Activated T-helper 1 cell treated with anti-CD3 and anti-CD28 coated beads, Interleukin-12 subunit alpha, Interleukin-12 subunit beta, Interleukin-2, Interleukin-4 antibody, amounts not matched to agents 30 ng/mL and 10 ng/mL and 1 ng/mL, durations not matched to agents 14 hours and 24 hours and 36 hours (primary cell): ENCODE data around the gene ABCC6. TPM values are rescaled to one million over a fixed set of nuclear protein-coding genes. Genes with fewer than 3 reads are reported as not detected.
"Not testable (repeated sequence)": the region's sequence is repeated elsewhere in the genome, so short reads cannot be mapped to it uniquely, and the experiment has no call there.

Experiments
- DNase-seq: peaks from one replicate; pipeline ENCODE4 v3.0.0; 2021; ENCODE audit warnings: low spot score
- H3K27ac Mint-ChIP-seq: one replicate; pipeline ENCODE4 v1.8.0; 2021; ENCODE audit warnings: mild to moderate bottlenecking, mixed read lengths
- H3K27me3 Mint-ChIP-seq: one replicate; pipeline ENCODE4 v1.8.0; 2022; ENCODE audit warnings: mild to moderate bottlenecking, moderate library complexity, mixed read lengths; ENCODE audit not compliant: insufficient read depth
- H3K36me3 Mint-ChIP-seq: one replicate; pipeline ENCODE4 v1.8.0; 2021; ENCODE audit warnings: low read depth, mixed read lengths
- H3K4me1 Mint-ChIP-seq: one replicate; pipeline ENCODE4 v1.8.0; 2021; ENCODE audit warnings: low read depth, mixed read lengths
- H3K4me3 Mint-ChIP-seq: one replicate; pipeline ENCODE4 v1.8.0; 2021; ENCODE audit warnings: mild to moderate bottlenecking, moderate library complexity, mixed read lengths
- H3K9me3 Mint-ChIP-seq: one replicate; pipeline ENCODE4 v1.8.0; 2021; ENCODE audit warnings: mixed read lengths
- intact Hi-C: fragments of 100-400 bp; cut with micrococcal nuclease; formaldehyde crosslinking; loops from one replicate; pipeline ENCODE4 v1.15.1; 2024
- total RNA-seq: library from RNA; stranded (reverse); gene quantifications from 2 replicates; pipeline ENCODE4 v1.2.3, GENCODE V29; 2022

Gene ABCC6
- total RNA-seq, 1 donor from 2014 or later: not detected

- DNase-seq, H3K4me3 Mint-ChIP-seq, intact Hi-C loops, H3K27ac Mint-ChIP-seq, H3K9me3 Mint-ChIP-seq, H3K4me1 Mint-ChIP-seq, H3K27me3 Mint-ChIP-seq, H3K36me3 Mint-ChIP-seq: not testable (repeated sequence)
Observed at GRCh38 chr16:16213863-16214293, 9.4 kb downstream of the ABCC6 start.

DNA sequence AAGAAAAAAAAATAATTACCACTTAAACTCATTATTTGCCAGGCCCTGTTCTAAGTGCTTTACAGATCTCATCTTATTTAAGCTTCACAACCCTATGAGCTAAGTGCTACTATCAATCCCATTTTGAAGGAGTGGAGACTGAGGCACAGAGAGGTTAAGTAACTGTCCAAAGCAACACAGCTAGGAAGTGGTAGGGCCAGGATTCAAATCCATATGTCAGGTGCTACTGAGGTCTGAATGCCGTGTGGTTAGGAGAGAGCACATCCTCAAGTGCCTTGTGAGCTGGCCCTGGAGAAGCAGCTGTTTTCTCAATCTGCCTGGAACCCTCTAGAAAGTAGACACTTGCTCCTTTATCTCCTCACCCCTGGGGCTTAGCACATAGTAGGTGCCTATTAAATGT, 11.9 kb downstream of the ABCC6 start:
- DNase-seq, H3K4me1 Mint-ChIP-seq, intact Hi-C loops, H3K27ac Mint-ChIP-seq, H3K9me3 Mint-ChIP-seq, H3K4me3 Mint-ChIP-seq, H3K36me3 Mint-ChIP-seq, H3K27me3 Mint-ChIP-seq: not testable (repeated sequence)

- intact Hi-C loops, H3K36me3 Mint-ChIP-seq, H3K4me1 Mint-ChIP-seq, DNase-seq, H3K27me3 Mint-ChIP-seq, H3K27ac Mint-ChIP-seq, H3K9me3 Mint-ChIP-seq, H3K4me3 Mint-ChIP-seq: not testable (repeated sequence)
Observed at GRCh38 chr16:16208461-16208860, 14.8 kb downstream of the ABCC6 start.

GRCh38 chr16:16207787-16208334, 15.4 kb downstream of the ABCC6 start:
- H3K9me3 Mint-ChIP-seq, H3K27ac Mint-ChIP-seq, H3K36me3 Mint-ChIP-seq, H3K27me3 Mint-ChIP-seq, H3K4me3 Mint-ChIP-seq, intact Hi-C loops, DNase-seq, H3K4me1 Mint-ChIP-seq: not testable (repeated sequence)

DNA sequence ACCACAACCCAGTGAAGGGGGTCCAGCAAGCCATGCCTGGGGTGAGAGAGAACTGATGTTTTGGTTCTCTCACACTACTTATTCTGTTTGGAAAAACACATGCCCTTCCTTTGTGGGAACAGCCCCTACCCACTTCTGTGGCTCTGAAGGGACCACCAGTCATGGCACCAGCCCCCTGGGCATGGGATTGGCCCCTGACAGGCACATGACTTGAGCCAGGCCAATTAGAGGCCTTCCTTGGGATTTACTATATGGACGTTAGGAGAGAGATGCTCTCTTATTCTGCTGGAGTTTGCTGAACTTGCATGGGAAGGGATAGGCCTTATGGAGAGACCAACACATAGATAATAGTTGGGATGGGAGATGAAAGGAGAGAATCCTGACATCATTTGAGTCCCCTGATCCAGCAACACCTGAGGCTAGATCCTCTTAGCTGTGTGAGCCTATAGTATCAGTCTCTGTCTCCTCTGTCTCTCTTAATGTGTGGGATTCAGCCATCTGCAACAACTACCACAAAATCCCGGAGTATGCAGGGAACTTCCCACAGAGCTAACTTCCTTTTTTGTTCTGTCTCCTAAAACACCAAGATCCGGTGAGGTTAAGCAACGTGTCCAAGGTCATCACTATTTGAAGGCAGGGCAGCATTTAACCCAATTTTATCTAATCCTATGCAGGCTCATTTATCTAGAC, 16.1 kb downstream of the ABCC6 start:
- H3K27ac Mint-ChIP-seq, H3K27me3 Mint-ChIP-seq, H3K36me3 Mint-ChIP-seq, H3K4me3 Mint-ChIP-seq, DNase-seq, intact Hi-C loops, H3K4me1 Mint-ChIP-seq, H3K9me3 Mint-ChIP-seq: not testable (repeated sequence)

DNA sequence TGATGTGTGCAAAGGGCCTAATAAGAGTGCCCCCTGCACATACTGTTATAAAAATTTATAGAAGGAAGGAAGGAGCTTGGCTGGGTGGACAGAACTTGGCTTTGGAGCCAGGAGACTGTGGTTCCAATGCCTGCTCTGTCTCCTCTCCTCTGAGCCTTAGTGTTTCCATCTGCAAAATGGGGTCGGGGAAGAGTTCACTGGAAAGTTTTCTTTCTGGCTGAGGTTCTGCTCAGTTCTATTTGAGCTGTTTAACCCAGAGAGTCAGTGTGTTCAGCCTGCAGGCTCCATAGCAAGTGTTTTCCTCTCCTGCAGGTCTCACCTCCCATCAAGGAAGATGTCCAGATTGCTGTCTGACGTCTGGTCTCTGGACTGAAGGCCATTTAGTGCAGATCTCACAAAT, 17.4 kb downstream of the ABCC6 start:
- H3K27ac Mint-ChIP-seq, H3K9me3 Mint-ChIP-seq, intact Hi-C loops, H3K36me3 Mint-ChIP-seq, H3K4me1 Mint-ChIP-seq, H3K4me3 Mint-ChIP-seq, DNase-seq, H3K27me3 Mint-ChIP-seq: not testable (repeated sequence)

DNA sequence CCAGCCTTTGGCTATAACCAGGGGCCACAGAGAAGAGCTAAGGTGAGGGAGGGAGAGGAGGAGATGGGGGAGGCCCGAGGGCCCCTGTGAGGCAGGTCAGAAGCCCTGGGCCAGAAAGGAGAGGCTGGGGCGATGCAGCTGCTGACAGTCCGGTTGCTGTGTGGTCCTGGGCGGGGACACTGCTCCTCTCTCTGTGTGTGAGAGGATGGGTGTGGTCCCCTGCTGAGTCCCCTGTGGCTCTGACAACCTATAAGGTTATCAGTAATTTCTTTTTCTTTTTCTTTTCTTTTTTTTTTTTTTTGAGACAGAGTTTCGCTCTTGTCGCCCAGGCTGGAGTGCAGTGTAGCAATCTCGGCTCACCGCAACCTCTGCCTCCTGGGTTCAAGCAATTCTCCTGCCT, 18.7 kb downstream of the ABCC6 start:
- H3K4me1 Mint-ChIP-seq, H3K27me3 Mint-ChIP-seq, H3K4me3 Mint-ChIP-seq, H3K36me3 Mint-ChIP-seq, H3K9me3 Mint-ChIP-seq, intact Hi-C loops, DNase-seq, H3K27ac Mint-ChIP-seq: not testable (repeated sequence)

GRCh38 chr16:16203494-16203893, 19.8 kb downstream of the ABCC6 start:
- H3K4me1 Mint-ChIP-seq, H3K27ac Mint-ChIP-seq, H3K27me3 Mint-ChIP-seq, H3K4me3 Mint-ChIP-seq, DNase-seq, H3K9me3 Mint-ChIP-seq, intact Hi-C loops, H3K36me3 Mint-ChIP-seq: not testable (repeated sequence)

GRCh38 chr16:16202400-16203143, 20.7 kb downstream of the ABCC6 start:
- H3K36me3 Mint-ChIP-seq, intact Hi-C loops, H3K4me1 Mint-ChIP-seq, H3K27ac Mint-ChIP-seq, H3K9me3 Mint-ChIP-seq, H3K4me3 Mint-ChIP-seq, H3K27me3 Mint-ChIP-seq: not testable (repeated sequence)
- DNase-seq: peak; percentile 2

GRCh38 chr16:16201880-16202279, 21.4 kb downstream of the ABCC6 start:
- H3K36me3 Mint-ChIP-seq, H3K4me1 Mint-ChIP-seq, H3K27me3 Mint-ChIP-seq, H3K9me3 Mint-ChIP-seq, H3K4me3 Mint-ChIP-seq, intact Hi-C loops, DNase-seq, H3K27ac Mint-ChIP-seq: not testable (repeated sequence)

DNA sequence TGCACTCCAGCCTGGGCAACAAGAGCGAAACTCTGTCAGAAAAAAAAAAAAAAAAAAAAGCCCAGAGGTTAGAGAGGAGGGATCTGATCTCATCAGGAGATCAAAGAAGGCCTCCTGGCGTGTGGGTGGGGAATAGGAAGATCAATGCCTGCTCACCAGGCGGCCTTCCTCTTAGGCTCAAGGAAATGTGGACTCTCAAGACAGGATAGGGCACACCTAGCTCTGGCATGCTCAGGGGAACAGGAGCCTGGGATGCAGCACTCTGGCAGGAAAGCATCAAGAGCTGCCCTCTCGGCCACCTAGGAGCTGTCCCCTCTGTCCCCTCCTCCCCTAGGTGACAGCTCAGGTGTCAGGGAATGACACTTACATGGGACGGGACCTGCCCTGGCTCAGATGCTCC, 22.9 kb downstream of the ABCC6 start:
- intact Hi-C loops, H3K4me1 Mint-ChIP-seq, DNase-seq, H3K27ac Mint-ChIP-seq, H3K27me3 Mint-ChIP-seq, H3K9me3 Mint-ChIP-seq, H3K4me3 Mint-ChIP-seq, H3K36me3 Mint-ChIP-seq: not testable (repeated sequence)

DNA sequence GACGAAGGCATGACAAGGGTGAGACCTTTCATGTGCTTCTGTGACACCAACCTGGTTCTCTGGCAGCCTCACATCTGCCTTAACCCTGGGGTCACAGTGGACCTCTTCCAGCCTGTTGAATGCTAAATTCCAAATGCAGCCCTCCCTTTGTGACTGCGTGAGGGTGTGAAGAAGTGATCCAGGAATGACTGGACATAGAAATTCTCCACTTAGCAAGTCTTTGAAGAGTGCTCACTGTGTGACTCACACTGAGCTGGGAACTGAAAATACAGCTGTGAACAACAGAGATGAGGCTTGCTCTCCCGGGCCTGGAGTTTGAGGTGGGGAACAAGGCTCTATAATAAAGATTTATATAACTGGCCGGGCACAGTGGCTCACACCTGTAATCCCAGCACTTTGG, 23.9 kb downstream of the ABCC6 start:
- H3K27ac Mint-ChIP-seq, H3K4me3 Mint-ChIP-seq, intact Hi-C loops, H3K36me3 Mint-ChIP-seq, H3K9me3 Mint-ChIP-seq, H3K27me3 Mint-ChIP-seq, DNase-seq, H3K4me1 Mint-ChIP-seq: not testable (repeated sequence)

- intact Hi-C loops: no loop called here
- Mint-ChIP-seq H3K27me3 (peaks cover 4% of the 10 kb centered on the region), H3K27ac (no peak overlapping the region), H3K4me1 (peaks cover 5% of the 10 kb centered on the region), H3K4me3 (no peak overlapping the region), H3K36me3 (no peaks in the 10 kb centered on the region), H3K9me3 (no peaks in the 10 kb centered on the region)
- no peak for DNase-seq
Observed at GRCh38 chr16:16197966-16198365, 25.3 kb downstream of the ABCC6 start.
